ENCODE measurements around the gene ADGRE2.

Gene ADGRE2

GRCh38 chr19:14718522-14719116, 59.7 kb downstream of the ADGRE2 start:
- Histone ChIP-seq H3K27ac (no peak overlapping the region), H3K4me3 (no peak overlapping the region), H3K27me3 (no peaks in the 10 kb centered on the region), H3K36me3 (peaks cover 99 to 100% (median 100%) of the 10 kb centered on the region in 3 donors), H3K9me3 (peaks cover 29 to 99% (median 94%) of the 10 kb centered on the region in 3 donors), H3K4me1 (no peaks in the 10 kb centered on the region)
- TF ChIP-seq, protein P1, sequence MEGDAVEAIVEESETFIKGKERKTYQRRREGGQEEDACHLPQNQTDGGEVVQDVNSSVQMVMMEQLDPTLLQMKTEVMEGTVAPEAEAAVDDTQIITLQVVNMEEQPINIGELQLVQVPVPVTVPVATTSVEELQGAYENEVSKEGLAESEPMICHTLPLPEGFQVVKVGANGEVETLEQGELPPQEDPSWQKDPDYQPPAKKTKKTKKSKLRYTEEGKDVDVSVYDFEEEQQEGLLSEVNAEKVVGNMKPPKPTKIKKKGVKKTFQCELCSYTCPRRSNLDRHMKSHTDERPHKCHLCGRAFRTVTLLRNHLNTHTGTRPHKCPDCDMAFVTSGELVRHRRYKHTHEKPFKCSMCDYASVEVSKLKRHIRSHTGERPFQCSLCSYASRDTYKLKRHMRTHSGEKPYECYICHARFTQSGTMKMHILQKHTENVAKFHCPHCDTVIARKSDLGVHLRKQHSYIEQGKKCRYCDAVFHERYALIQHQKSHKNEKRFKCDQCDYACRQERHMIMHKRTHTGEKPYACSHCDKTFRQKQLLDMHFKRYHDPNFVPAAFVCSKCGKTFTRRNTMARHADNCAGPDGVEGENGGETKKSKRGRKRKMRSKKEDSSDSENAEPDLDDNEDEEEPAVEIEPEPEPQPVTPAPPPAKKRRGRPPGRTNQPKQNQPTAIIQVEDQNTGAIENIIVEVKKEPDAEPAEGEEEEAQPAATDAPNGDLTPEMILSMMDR (IDR thresholded peaks at IDR 0.05), result no peak
- intact Hi-C loops (cut with DNase I; ENCODE audit: low total_unique reads), result no loop called here
- DNase-seq, result no peak

- Histone ChIP-seq H3K27ac (no peak overlapping the region), H3K27me3 (no peaks in the 10 kb centered on the region), H3K9me3 (peaks cover 23 to 94% (median 79%) of the 10 kb centered on the region in 3 donors), H3K4me3 (no peak overlapping the region), H3K36me3 (peaks cover 100% of the 10 kb centered on the region in 3 donors), H3K4me1 (no peaks in the 10 kb centered on the region)
- DNase-seq, result no peak
- intact Hi-C loops (cut with DNase I; ENCODE audit: low total_unique reads), result no loop called here
- TF ChIP-seq, protein P1 (IDR thresholded peaks at IDR 0.05), result no peak
These were observed 62.5 kb downstream of the ADGRE2 start for GRCh38 chr19:14715841-14716240.

- no peak for DNase-seq
- no peak overlapping the region for H3K4me3 ChIP-seq
- intact Hi-C loops (cut with DNase I; ENCODE audit: low total_unique reads), result no loop called here
- no peaks in the 10 kb centered on the region for H3K27me3 ChIP-seq
- H3K36me3 ChIP-seq, result peaks cover 97 to 100% (median 100%) of the 10 kb centered on the region in 3 donors
- H3K9me3 ChIP-seq, result peaks cover 0 to 3% (median 0%) of the 10 kb centered on the region in 3 donors
- no peak overlapping the region for H3K27ac ChIP-seq
- TF ChIP-seq, protein P1 (IDR thresholded peaks at IDR 0.05), result no peak
- H3K4me1 ChIP-seq, result no peaks in the 10 kb centered on the region
These were observed 73.9 kb downstream of the ADGRE2 start for GRCh38 chr19:14704450-14704849.

DNA sequence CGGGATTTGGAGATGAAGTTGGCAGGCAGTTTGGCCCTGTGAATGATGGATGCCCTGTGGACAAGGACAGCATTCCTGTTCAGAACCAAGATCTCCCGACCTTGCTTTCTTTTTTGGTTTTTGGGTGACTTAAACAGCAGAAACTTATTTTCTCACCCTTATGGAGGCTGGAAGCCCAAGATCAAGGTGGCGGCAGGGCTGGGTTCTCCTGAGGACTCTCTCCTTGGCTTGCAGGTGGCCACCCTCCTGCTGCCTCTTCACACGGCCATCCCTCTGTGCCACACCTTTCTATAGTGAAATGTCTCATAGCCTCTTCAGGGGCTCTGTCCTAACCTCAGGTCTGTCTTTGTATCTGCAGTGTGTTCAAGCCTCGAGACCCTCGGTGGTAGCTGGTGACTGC, 74.5 kb downstream of the ADGRE2 start:
- Histone ChIP-seq H3K9me3 (peaks cover 0 to 3% (median 0%) of the 10 kb centered on the region in 3 donors), H3K4me1 (no peaks in the 10 kb centered on the region), H3K4me3 (no peak overlapping the region), H3K27me3 (no peaks in the 10 kb centered on the region), H3K27ac (no peak overlapping the region), H3K36me3 (peaks cover 97 to 100% (median 99%) of the 10 kb centered on the region in 3 donors)
- TF ChIP-seq, protein P1 (IDR thresholded peaks at IDR 0.05), result no peak
- intact Hi-C loops (cut with DNase I; ENCODE audit: low total_unique reads), result no loop called here
- DNase-seq, result no peak

DNA sequence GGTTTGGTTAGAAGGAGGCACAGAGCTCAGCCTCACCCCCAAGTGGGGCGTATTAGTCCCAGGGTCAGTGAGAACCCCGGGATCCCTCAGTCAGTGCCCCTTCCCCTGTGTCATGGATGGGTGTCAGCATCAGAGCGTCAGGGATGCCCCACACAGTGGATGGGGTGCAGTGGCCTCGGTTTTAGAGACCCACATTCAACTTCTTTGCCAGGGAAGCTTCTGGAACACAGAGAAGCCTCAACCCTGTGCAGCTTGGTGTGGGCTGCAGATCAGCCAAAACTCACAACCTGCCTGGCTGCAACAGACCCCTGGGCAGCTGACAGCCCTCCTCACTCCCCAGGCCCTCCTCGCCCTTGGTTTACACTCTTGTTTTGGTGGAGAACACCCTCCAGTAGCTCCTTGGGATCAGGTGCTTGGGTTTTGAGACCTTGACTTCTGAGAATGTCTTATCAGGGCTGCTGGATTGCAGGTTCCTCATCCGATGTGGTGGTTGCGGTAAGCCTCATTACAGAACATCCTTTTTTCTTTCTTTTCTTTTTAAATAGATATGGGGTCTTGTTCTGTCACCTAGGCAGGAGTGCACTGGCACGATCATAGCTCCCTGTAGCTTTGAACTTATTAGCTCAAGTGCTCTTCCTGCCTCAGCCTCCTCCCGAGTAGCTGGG, 77.5 kb downstream of the ADGRE2 start:
- Histone ChIP-seq H3K9me3 (peaks cover 0 to 3% (median 0%) of the 10 kb centered on the region in 3 donors), H3K27me3 (no peaks in the 10 kb centered on the region), H3K36me3 (peaks cover 97 to 99% (median 97%) of the 10 kb centered on the region in 3 donors), H3K27ac (no peak overlapping the region), H3K4me1 (no peaks in the 10 kb centered on the region), H3K4me3 (no peak overlapping the region)
- DNase-seq, result no peak
- TF ChIP-seq, protein P1 (IDR thresholded peaks at IDR 0.05), result no peak
- intact Hi-C loops (cut with DNase I; ENCODE audit: low total_unique reads), result no loop called here
